ENCODE results near the gene PTPRN2. TPM values are rescaled to one million over a fixed set of nuclear protein-coding genes. Genes with fewer than 3 reads are reported as not detected.

PTPRN2 gene
- total RNA-seq, 1 experiment from 2014 or later = 1.1 TPM

DNA sequence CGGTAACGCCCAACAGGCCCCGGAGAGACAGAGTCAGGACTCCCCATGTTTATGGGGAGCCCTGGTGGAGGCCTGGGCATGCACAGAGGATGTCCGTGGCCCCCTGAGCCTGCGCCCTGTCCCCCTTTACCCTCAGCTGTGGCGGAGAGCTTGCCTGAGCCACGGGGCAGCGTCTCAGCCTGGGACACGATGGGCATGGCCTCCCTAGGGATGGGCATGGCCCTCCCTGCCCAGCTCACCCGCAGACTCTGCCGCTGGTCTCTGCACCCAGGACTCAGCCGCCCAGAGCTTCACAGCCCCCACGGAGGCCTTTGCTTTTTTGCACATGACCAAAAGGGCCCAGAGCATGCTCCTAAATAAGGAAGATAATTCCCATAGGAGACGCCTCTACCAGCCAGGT, 394.2 kb downstream of the PTPRN2 start:
- in situ Hi-C loops (cut with HindIII; ENCODE audit: low pct_unique_long_range_greater_than_20kb, low sequenced_read_pairs) = no loop called here
- Histone ChIP-seq H3K36me3 (ENCODE audit: control insufficient read depth, insufficient read depth, low read length) (no peaks in the 10 kb centered on the region), H3K4me1 (ENCODE audit: control insufficient read depth, insufficient read depth, low read length) (no peaks in the 10 kb centered on the region)

DNA sequence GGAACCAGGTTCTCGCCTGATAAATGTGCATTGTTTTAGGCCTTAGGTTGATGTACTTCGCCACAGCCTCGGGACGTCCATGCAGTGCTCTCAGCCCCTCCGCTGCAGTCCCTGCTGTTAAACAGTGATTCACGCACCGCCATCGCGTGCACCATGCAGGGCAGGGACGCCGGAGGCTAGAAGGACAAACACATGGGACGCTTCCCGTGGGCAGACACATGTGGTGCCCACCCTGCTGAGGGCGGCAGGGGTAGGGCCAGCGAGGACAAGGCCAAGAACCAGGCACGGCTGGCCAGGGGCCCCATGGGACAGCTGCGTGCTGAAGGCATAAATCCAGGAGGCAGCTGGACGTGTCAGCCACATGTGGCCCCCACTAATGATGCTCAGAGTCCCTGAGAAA, 394.7 kb downstream of the PTPRN2 start:
- Histone ChIP-seq H3K36me3 (ENCODE audit: control insufficient read depth, insufficient read depth, low read length) (no peaks in the 10 kb centered on the region), H3K27me3 (ENCODE audit: control insufficient read depth, insufficient read depth, low read length) (no peaks in the 10 kb centered on the region), H3K4me1 (ENCODE audit: control insufficient read depth, insufficient read depth, low read length) (no peaks in the 10 kb centered on the region), H3K27ac (ENCODE audit: low read length) (no peak overlapping the region), H3K9me3 (ENCODE audit: control insufficient read depth, insufficient read depth, low read depth, low read length) (peaks cover 4% of the 10 kb centered on the region; the same call in 1 of the 2 replicates), H3K4me3 (ENCODE audit: low read depth in 2 of 2, low read length in 2 of 2) (no peak overlapping the region)
- intact Hi-C loops (cut with micrococcal nuclease; ENCODE audit: unreplicated experiment) (no loop called here), in situ Hi-C loops (cut with HindIII; ENCODE audit: low pct_unique_long_range_greater_than_20kb, low sequenced_read_pairs) (no loop called here)
- ATAC-seq (no peak), DNase-seq (ENCODE audit: low read depth, low spot score) (no peak)
- ChIA-PET POLR2A (no interaction called here), CTCF (no interaction called here)
- TF ChIP-seq, protein P1, sequence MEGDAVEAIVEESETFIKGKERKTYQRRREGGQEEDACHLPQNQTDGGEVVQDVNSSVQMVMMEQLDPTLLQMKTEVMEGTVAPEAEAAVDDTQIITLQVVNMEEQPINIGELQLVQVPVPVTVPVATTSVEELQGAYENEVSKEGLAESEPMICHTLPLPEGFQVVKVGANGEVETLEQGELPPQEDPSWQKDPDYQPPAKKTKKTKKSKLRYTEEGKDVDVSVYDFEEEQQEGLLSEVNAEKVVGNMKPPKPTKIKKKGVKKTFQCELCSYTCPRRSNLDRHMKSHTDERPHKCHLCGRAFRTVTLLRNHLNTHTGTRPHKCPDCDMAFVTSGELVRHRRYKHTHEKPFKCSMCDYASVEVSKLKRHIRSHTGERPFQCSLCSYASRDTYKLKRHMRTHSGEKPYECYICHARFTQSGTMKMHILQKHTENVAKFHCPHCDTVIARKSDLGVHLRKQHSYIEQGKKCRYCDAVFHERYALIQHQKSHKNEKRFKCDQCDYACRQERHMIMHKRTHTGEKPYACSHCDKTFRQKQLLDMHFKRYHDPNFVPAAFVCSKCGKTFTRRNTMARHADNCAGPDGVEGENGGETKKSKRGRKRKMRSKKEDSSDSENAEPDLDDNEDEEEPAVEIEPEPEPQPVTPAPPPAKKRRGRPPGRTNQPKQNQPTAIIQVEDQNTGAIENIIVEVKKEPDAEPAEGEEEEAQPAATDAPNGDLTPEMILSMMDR (IDR thresholded peaks at IDR 0.05) = no peak
- TF ChIP-seq SIN3A (IDR thresholded peaks at IDR 0.05; ENCODE audit: borderline replicate concordance, insufficient read depth, low read depth, low read length) (no peak), POLR2AphosphoS5 (IDR thresholded peaks at IDR 0.05; ENCODE audit: low read depth, low read length) (no peak), TCF7L2 (IDR thresholded peaks at IDR 0.05; ENCODE audit: low read depth, low read length) (no peak)
- TF ChIP-seq, protein P2, sequence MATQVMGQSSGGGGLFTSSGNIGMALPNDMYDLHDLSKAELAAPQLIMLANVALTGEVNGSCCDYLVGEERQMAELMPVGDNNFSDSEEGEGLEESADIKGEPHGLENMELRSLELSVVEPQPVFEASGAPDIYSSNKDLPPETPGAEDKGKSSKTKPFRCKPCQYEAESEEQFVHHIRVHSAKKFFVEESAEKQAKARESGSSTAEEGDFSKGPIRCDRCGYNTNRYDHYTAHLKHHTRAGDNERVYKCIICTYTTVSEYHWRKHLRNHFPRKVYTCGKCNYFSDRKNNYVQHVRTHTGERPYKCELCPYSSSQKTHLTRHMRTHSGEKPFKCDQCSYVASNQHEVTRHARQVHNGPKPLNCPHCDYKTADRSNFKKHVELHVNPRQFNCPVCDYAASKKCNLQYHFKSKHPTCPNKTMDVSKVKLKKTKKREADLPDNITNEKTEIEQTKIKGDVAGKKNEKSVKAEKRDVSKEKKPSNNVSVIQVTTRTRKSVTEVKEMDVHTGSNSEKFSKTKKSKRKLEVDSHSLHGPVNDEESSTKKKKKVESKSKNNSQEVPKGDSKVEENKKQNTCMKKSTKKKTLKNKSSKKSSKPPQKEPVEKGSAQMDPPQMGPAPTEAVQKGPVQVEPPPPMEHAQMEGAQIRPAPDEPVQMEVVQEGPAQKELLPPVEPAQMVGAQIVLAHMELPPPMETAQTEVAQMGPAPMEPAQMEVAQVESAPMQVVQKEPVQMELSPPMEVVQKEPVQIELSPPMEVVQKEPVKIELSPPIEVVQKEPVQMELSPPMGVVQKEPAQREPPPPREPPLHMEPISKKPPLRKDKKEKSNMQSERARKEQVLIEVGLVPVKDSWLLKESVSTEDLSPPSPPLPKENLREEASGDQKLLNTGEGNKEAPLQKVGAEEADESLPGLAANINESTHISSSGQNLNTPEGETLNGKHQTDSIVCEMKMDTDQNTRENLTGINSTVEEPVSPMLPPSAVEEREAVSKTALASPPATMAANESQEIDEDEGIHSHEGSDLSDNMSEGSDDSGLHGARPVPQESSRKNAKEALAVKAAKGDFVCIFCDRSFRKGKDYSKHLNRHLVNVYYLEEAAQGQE (IDR thresholded peaks at IDR 0.05; ENCODE audit: insufficient read depth in 1 of 2, low read depth in 2 of 2, low read length in 1 of 2) = no peak
- BruUV-seq (replicated peaks) = no TSS peak

More for the DNA sequence above, 394.2 kb downstream of the PTPRN2 start:
- intact Hi-C loops (cut with micrococcal nuclease; ENCODE audit: unreplicated experiment) = no loop called here
- DNase-seq (ENCODE audit: low read depth, low spot score) (no peak), ATAC-seq (no peak)
- no peak overlapping the region for H3K4me3 ChIP-seq (ENCODE audit: low read depth in 2 of 2, low read length in 2 of 2)
- H3K9me3 ChIP-seq (ENCODE audit: control insufficient read depth, insufficient read depth, low read depth, low read length) = peaks cover 4% of the 10 kb centered on the region; the same call in 1 of the 2 replicates
- BruUV-seq (replicated peaks) = no TSS peak
- CTCF ChIA-PET = no interaction called here
- no peak for TF ChIP-seq POLR2AphosphoS5 (IDR thresholded peaks at IDR 0.05; ENCODE audit: low read depth, low read length)
- TF ChIP-seq, protein P2 (IDR thresholded peaks at IDR 0.05; ENCODE audit: insufficient read depth in 1 of 2, low read depth in 2 of 2, low read length in 1 of 2) = no peak
- TF ChIP-seq TCF7L2 (IDR thresholded peaks at IDR 0.05; ENCODE audit: low read depth, low read length) = no peak
- TF ChIP-seq, protein P1 (IDR thresholded peaks at IDR 0.05) = no peak
- H3K27me3 ChIP-seq (ENCODE audit: control insufficient read depth, insufficient read depth, low read length) = no peaks in the 10 kb centered on the region; the same call in 1 of the 2 replicates
- POLR2A ChIA-PET = no interaction called here
- H3K27ac ChIP-seq (ENCODE audit: low read length) = no peak overlapping the region
